ENCODE data around the gene IVL.

The IVL gene

GRCh38 chr1:152954436-152954835 is 46.1 kb downstream of the IVL start:
- no peak for DNase-seq

DNA sequence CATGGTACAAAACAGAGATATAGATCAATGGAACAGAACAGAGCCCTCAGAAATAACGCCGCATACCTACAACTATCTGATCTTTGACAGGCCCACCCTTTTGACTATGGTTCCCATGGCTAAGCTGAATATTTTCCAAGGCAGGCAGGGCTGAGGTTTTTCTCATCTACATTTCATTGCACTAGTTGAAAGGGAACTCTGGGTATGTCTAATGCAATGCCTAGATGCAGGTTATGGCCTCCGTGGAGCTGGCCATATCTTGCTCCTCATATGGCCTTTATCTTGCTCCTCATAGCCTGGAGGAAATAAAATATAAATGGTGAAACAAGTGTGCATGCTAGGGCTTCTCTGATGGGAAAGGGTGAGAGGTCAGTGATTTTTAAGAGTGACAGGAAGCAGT is 49.2 kb downstream of the IVL start:
- no peak for DNase-seq

GRCh38 chr1:152959273-152959672 is 50.9 kb downstream of the IVL start:
- DNase-seq: no peak

DNA sequence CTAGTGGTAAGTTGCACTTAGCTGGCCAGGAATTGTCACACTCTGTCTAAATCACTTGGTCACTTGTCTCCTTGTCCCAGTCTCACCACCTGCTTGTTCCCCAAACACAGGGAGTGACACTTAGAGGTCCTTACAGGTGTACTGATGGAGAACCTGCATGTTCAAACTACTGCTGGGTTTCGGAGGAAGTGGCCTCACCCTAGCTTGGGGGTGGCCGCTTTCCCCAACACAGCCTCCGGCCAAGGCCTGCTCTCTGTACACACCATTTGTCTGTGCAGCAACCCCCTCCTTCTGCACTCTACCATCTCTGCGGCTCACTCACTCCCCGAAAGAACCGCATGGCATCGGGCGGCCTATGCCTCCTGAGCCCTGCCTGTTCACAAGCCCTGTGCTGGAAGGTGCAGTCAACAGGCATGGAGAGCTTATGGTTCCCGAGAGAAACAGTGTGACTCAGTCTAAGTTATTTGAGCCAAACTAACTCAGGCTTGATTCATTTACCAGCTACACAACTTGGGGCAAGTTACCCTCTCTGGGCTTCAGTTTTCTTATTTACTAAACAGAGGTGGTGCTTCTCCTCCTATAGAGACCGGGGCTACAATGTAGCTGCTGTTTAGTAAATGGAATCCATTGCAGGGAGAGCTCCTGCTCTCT is 51.6 kb downstream of the IVL start:
- DNase-seq: no peak

GRCh38 chr1:152960452-152961044 is 52.2 kb downstream of the IVL start:
- no peak for DNase-seq
